LNCAP (cell line): ENCODE results near the gene CCDC116.

ENCODE experiments used
- CTCF ChIP-seq: fragments of 450-650 bp; IDR thresholded peaks from 2 replicates; pipeline ENCODE4 v1.5.1; 2017; ENCODE audit warnings: mild to moderate bottlenecking

Gene CCDC116

GRCh38 chr22:21683401-21683811 is 50.8 kb downstream of the CCDC116 start:
- no peak for TF ChIP-seq CTCF

- TF ChIP-seq CTCF, result no peak
Observed at GRCh38 chr22:21684492-21685163, 52.1 kb downstream of the CCDC116 start.

- TF ChIP-seq CTCF, result no peak
Observed at GRCh38 chr22:21685164-21685513, 52.6 kb downstream of the CCDC116 start.

GRCh38 chr22:21686193-21686608 is 53.6 kb downstream of the CCDC116 start:
- no peak for TF ChIP-seq CTCF
